Measurements from ENCODE around the gene HUNK. TPM values are rescaled to one million over a fixed set of nuclear protein-coding genes. Genes with fewer than 3 reads are reported as not detected.

HUNK gene
- total RNA-seq, 1 donor from 2014 or later: 29.1 TPM

DNA sequence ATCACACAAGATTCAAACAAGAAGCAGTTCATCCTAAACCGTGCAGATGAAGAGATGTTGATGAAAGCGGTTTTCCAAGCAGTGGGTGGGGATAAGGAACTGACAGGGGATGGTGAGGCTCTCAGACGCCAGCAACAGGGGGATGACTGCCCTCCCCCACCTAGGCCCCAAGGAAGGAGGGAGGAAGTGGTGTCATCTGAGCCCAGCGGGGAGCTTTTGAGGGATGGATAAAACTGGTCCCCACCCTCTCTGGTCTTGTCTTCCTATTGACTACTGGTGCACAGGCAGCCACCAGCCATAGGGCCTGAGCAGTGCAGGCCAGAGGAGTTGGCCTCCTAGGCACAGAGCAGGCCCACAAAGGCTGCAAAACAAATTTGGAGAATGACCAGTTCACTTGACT, 175.5 kb downstream of the HUNK start:
- H3K36me3 Mint-ChIP-seq (ENCODE audit: low read depth): peaks cover 8% of the 10 kb centered on the region
- peaks cover 10% of the 10 kb centered on the region for H3K4me1 Mint-ChIP-seq
- no peak overlapping the region for H3K27ac Mint-ChIP-seq (ENCODE audit: unreplicated experiment)
- no peaks in the 10 kb centered on the region for H3K27me3 Mint-ChIP-seq (ENCODE audit: low read depth)
- no peak overlapping the region for H3K4me3 Mint-ChIP-seq
- peaks cover 17% of the 10 kb centered on the region for H3K9me3 Mint-ChIP-seq
- TF ChIP-seq, protein P1, sequence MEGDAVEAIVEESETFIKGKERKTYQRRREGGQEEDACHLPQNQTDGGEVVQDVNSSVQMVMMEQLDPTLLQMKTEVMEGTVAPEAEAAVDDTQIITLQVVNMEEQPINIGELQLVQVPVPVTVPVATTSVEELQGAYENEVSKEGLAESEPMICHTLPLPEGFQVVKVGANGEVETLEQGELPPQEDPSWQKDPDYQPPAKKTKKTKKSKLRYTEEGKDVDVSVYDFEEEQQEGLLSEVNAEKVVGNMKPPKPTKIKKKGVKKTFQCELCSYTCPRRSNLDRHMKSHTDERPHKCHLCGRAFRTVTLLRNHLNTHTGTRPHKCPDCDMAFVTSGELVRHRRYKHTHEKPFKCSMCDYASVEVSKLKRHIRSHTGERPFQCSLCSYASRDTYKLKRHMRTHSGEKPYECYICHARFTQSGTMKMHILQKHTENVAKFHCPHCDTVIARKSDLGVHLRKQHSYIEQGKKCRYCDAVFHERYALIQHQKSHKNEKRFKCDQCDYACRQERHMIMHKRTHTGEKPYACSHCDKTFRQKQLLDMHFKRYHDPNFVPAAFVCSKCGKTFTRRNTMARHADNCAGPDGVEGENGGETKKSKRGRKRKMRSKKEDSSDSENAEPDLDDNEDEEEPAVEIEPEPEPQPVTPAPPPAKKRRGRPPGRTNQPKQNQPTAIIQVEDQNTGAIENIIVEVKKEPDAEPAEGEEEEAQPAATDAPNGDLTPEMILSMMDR (conservative IDR thresholded peaks at IDR 0.05): no peak
- no peak for DNase-seq (ENCODE audit: low read depth, low spot score)

Other genes starting within 250 kb of the HUNK start
- 234 and 241 TPM in 2 replicates for gene SOD1, start 213.3 kb upstream of the HUNK start, total RNA-seq
- gene SCAF4, start 140.9 kb upstream of the HUNK start, total RNA-seq: 71.8 and 74.3 TPM in 2 replicates